NCI-H146 (cell line): ENCODE measurements around the gene GPR85.
A peak's percentile ranks its signal among the peaks of the same experiment; 100 is the strongest.
"Not testable (repeated sequence)": the region's sequence is repeated elsewhere in the genome, so short reads cannot be mapped to it uniquely, and the experiment has no call there.

Experiments
- DNase-seq: peaks from one replicate; lab custom pipeline; 2025; lab: John Stamatoyannopoulos, UW

The GPR85 gene

GRCh38 chr7:113086431-113086888 lies at the start of gene GPR85:
TSS of gene GPR85 (minus strand) at chr7:113086827. CDS start at chr7:113084721, 2,106 bp downstream.
- peak; percentile 58 for DNase-seq

GRCh38 chr7:113134025-113134424 lies 47.4 kb upstream of the GPR85 start:
- no peak for DNase-seq

GRCh38 chr7:113131367-113131766 lies 44.7 kb upstream of the GPR85 start:
- DNase-seq: no peak

- no peak for DNase-seq
Measured at GRCh38 chr7:113128031-113128430, 41.4 kb upstream of the GPR85 start.

GRCh38 chr7:113125728-113126127 lies 39.1 kb upstream of the GPR85 start:
- DNase-seq: no peak

GRCh38 chr7:113122744-113123143 lies 36.1 kb upstream of the GPR85 start:
- no peak for DNase-seq

- DNase-seq: no peak
Measured at GRCh38 chr7:113120647-113121046, 34.0 kb upstream of the GPR85 start.

GRCh38 chr7:113119429-113119828 lies 32.8 kb upstream of the GPR85 start:
- peak; percentile 11 for DNase-seq

GRCh38 chr7:113118074-113118959 lies 31.7 kb upstream of the GPR85 start, which contains the start of gene SMIM30:
TSS of gene SMIM30 (minus strand) at chr7:113118554. CDS start at chr7:113117578, 976 bp downstream.
- DNase-seq: peak; percentile 93

GRCh38 chr7:113117374-113117774 lies 30.7 kb upstream of the GPR85 start:
- not testable (repeated sequence) for DNase-seq

GRCh38 chr7:113113912-113114311 lies 27.3 kb upstream of the GPR85 start:
- no peak for DNase-seq

GRCh38 chr7:113109718-113110117 lies 23.1 kb upstream of the GPR85 start:
- DNase-seq: no peak

- DNase-seq: no peak
Measured at GRCh38 chr7:113100121-113100603, 13.5 kb upstream of the GPR85 start.

GRCh38 chr7:113099284-113099919 lies 12.8 kb upstream of the GPR85 start:
- no peak for DNase-seq

- no peak for DNase-seq
Measured at GRCh38 chr7:113094517-113095249, 8.1 kb upstream of the GPR85 start.

GRCh38 chr7:113093561-113093960 lies 6.9 kb upstream of the GPR85 start:
- DNase-seq: no peak

- no peak for DNase-seq
Measured at GRCh38 chr7:113092762-113093161, 6.1 kb upstream of the GPR85 start.

GRCh38 chr7:113087071-113087998 lies 708 bp upstream of the GPR85 start:
- DNase-seq: peak; percentile 24

- peak; percentile 19 for DNase-seq
Measured at GRCh38 chr7:113085781-113086390, 741 bp downstream of the GPR85 start.

GRCh38 chr7:113084496-113085172 lies 2.0 kb downstream of the GPR85 start:
- DNase-seq: no peak
